ENCODE measurements around the gene SUSD2.
"Not testable (repeated sequence)": the region's sequence is repeated elsewhere in the genome, so short reads cannot be mapped to it uniquely, and the experiment has no call there.

Gene SUSD2

GRCh38 chr22:24177045-24177444, 4.2 kb upstream of the SUSD2 start:
- no peak for DNase-seq (ENCODE audit: low read depth)

- no peak for DNase-seq (ENCODE audit: low read depth)
Observed at GRCh38 chr22:24177456-24177855, 3.8 kb upstream of the SUSD2 start.

- no peak for DNase-seq (ENCODE audit: low read depth)
Observed at GRCh38 chr22:24178021-24178431, 3.3 kb upstream of the SUSD2 start.

GRCh38 chr22:24178502-24179440, 2.5 kb upstream of the SUSD2 start:
- no peak for DNase-seq (ENCODE audit: low read depth)

GRCh38 chr22:24179478-24180210, 1.6 kb upstream of the SUSD2 start:
- no peak for DNase-seq (ENCODE audit: low read depth)

- no peak for DNase-seq (ENCODE audit: low read depth)
Observed at GRCh38 chr22:24180316-24181087, 785 bp upstream of the SUSD2 start.

- no peak for DNase-seq (ENCODE audit: low read depth)
Observed at GRCh38 chr22:24181996-24182899, 961 bp downstream of the SUSD2 start.

GRCh38 chr22:24182900-24183246, 1.6 kb downstream of the SUSD2 start:
- DNase-seq (ENCODE audit: low read depth) = not testable (repeated sequence)

GRCh38 chr22:24183321-24184031, 2.2 kb downstream of the SUSD2 start:
- DNase-seq (ENCODE audit: low read depth) = no peak

- DNase-seq (ENCODE audit: low read depth) = no peak
Observed at GRCh38 chr22:24184057-24184798, 2.9 kb downstream of the SUSD2 start.

- DNase-seq (ENCODE audit: low read depth) = no peak
Observed at GRCh38 chr22:24185001-24185500, 3.8 kb downstream of the SUSD2 start.

- DNase-seq (ENCODE audit: low read depth) = no peak
Observed at GRCh38 chr22:24185501-24186351, 4.4 kb downstream of the SUSD2 start.

- DNase-seq (ENCODE audit: low read depth) = no peak
Observed at GRCh38 chr22:24186352-24186740, 5.1 kb downstream of the SUSD2 start.

- DNase-seq (ENCODE audit: low read depth) = no peak
Observed at GRCh38 chr22:24186892-24187670, 5.8 kb downstream of the SUSD2 start.

GRCh38 chr22:24187731-24188644, 6.7 kb downstream of the SUSD2 start:
- no peak for DNase-seq (ENCODE audit: low read depth)

GRCh38 chr22:24188705-24189248, 7.5 kb downstream of the SUSD2 start:
- no peak for DNase-seq (ENCODE audit: low read depth)

Data from HS-5 (cell line).